PC-3 (cell line): Measurements from ENCODE around the gene GYG1. TPM values are rescaled to one million over a fixed set of nuclear protein-coding genes. Genes with fewer than 3 reads are reported as not detected.
A peak's percentile ranks its signal among the peaks of the same experiment; 100 is the strongest.

Source experiments
- ATAC-seq: fragments of 200-7000 bp; cut with Tn5 transposase; 2 replicates; pipeline ENCODE4 v1.9.1; 2020; ENCODE audit warnings: mild to moderate bottlenecking, moderate library complexity
- BruUV-seq: library from RNA; stranded (reverse); fragments of 400-500 nt; replicated peaks from 2 replicates; lab custom pipeline; 2021; lab: Mats Ljungman, UMichigan
- CTCF ChIA-PET: fragments of 300-600 bp; sonication (Branson Sonifier 250); formaldehyde crosslinking; loops from one replicate; lab custom pipeline; 2022; ENCODE audit warnings: antibody characterized with exemption; lab: Charles Lee
- POLR2A ChIA-PET: fragments of 300-600 bp; sonication (Branson Sonifier 250); formaldehyde crosslinking; loops from one replicate; lab custom pipeline; 2022; ENCODE audit warnings: antibody characterized with exemption; ENCODE audit not compliant: unreplicated experiment; lab: Charles Lee
- DNase-seq: peaks from one replicate; pipeline ENCODE4 v3.0.0-alpha.2; 2015
- H2AFZ ChIP-seq: fragments of 300-600 bp; sonication (generic); 2 replicates; pipeline ENCODE4 v1.6.0; 2016; ENCODE audit warnings: antibody characterized with exemption, low read length
- H3F3A ChIP-seq: fragments of 300-600 bp; sonication (generic); one replicate; pipeline ENCODE4 v1.6.0; 2017; ENCODE audit warnings: antibody characterized with exemption, low read length, control low read depth, mild to moderate bottlenecking; ENCODE audit not compliant: unreplicated experiment
- H3K27ac ChIP-seq: fragments of 300-600 bp; sonication (generic); 2 replicates; pipeline ENCODE4 v1.5.1; 2016; ENCODE audit warnings: mild to moderate bottlenecking, low read length
- H3K27me3 ChIP-seq: fragments of 300-600 bp; sonication (generic); 2 replicates; pipeline ENCODE4 v1.6.1; 2016; ENCODE audit warnings: low read length, mixed read lengths
- H3K36me3 ChIP-seq: fragments of 300-600 bp; sonication (generic); 2 replicates; pipeline ENCODE4 v1.6.1; 2016; ENCODE audit warnings: low read depth, mixed run types, low read length, mixed read lengths
- H3K4me1 ChIP-seq: fragments of 300-600 bp; sonication (generic); 2 replicates; pipeline ENCODE4 v1.5.1; 2016; ENCODE audit warnings: low read length; ENCODE audit not compliant: insufficient read depth
- H3K4me2 ChIP-seq: fragments of 300-600 bp; sonication (generic); 2 replicates; pipeline ENCODE4 v1.6.0; 2016; ENCODE audit warnings: low read length
- H3K4me3 ChIP-seq: fragments of 300-600 bp; sonication (generic); 2 replicates; pipeline ENCODE4 v1.5.1; 2016; ENCODE audit warnings: mild to moderate bottlenecking, low read length, mixed read lengths
- H3K79me2 ChIP-seq: fragments of 300-600 bp; sonication (generic); 2 replicates; pipeline ENCODE4 v1.6.1; 2017; ENCODE audit warnings: low read length, mixed read lengths
- H3K9ac ChIP-seq: fragments of 300-600 bp; sonication (generic); 2 replicates; pipeline ENCODE4 v1.6.0; 2016; ENCODE audit warnings: mild to moderate bottlenecking, low read length
- H3K9me2 ChIP-seq: fragments of 300-600 bp; sonication (generic); replicated peaks from 2 replicates; pipeline ENCODE4 v1.6.1; 2016; ENCODE audit warnings: mixed run types, low read length, mixed read lengths
- H3K9me3 ChIP-seq: fragments of 300-600 bp; sonication (generic); 2 replicates; pipeline ENCODE4 v1.6.1; 2016; ENCODE audit warnings: low read length, mixed read lengths
- H4K20me1 ChIP-seq: fragments of 300-600 bp; sonication (generic); 2 replicates; pipeline ENCODE4 v1.6.1; 2016; ENCODE audit warnings: low read length, mixed read lengths
- CTCF ChIP-seq: fragments of 300-600 bp; sonication (generic); conservative IDR thresholded peaks from 2 replicates; pipeline ENCODE4 v1.5.1; 2017; ENCODE audit warnings: antibody characterized with exemption, low read depth, mild to moderate bottlenecking, low read length
- EZH2 ChIP-seq: fragments of 300-600 bp; sonication (generic); IDR thresholded peaks from one replicate; pipeline ENCODE4 v1.6.1; 2017; ENCODE audit warnings: antibody characterized with exemption, mild to moderate bottlenecking, low read length; ENCODE audit not compliant: unreplicated experiment
- EZH2phosphoT487 ChIP-seq: fragments of 300-600 bp; sonication (generic); IDR thresholded peaks from 2 replicates; pipeline ENCODE4 v1.6.1; 2018; ENCODE audit warnings: mild to moderate bottlenecking, antibody characterized with exemption, low read length, borderline replicate concordance
- intact Hi-C: fragments of 100-400 bp; cut with micrococcal nuclease; formaldehyde crosslinking; loops from 2 replicates; pipeline ENCODE4 v1.9.0; 2023
- total RNA-seq: library from RNA; depleted of rRNA; stranded (reverse); fragments of >200 nt; gene quantifications from 2 replicates; pipeline ENCODE4 v1.2.3, GENCODE V29; 2014

GYG1 gene
- total RNA-seq, 1 experiment from 2014 or later, result 12.0 TPM

GRCh38 chr3:148955544-148956346, 35.6 kb upstream of the GYG1 start:
- intact Hi-C loops, result loop anchor here (1.0 to 2.0 kb wide), 5 partner anchors 129 to 525 kb away; no protein-coding TSS in a partner anchor

GRCh38 chr3:148957586-148957985, 33.8 kb upstream of the GYG1 start:
- H3K4me2 ChIP-seq, result no peak overlapping the region
- H4K20me1 ChIP-seq, result no peaks in the 10 kb centered on the region
- no peaks in the 10 kb centered on the region for H3K9me3 ChIP-seq
- ChIA-PET CTCF (no interaction called here), POLR2A (no interaction called here)
- peaks cover 12% of the 10 kb centered on the region for H3K4me1 ChIP-seq
- no peaks in the 10 kb centered on the region for H3K79me2 ChIP-seq
- no peak overlapping the region for H3K4me3 ChIP-seq
- H3K9ac ChIP-seq, result no peak overlapping the region
- no peak for TF ChIP-seq EZH2phosphoT487
- TF ChIP-seq CTCF, result peak; percentile 58
- no peak overlapping the region for H3K27ac ChIP-seq
- BruUV-seq, result no TSS peak
- ATAC-seq (no peak), DNase-seq (peak; percentile 27)
- intact Hi-C loops, result no loop called here
- no peaks in the 10 kb centered on the region for H3F3A ChIP-seq
- 0 out of 2 replicates have a peak overlapping the region, but pooled peaks have one; percentile 11 for H2AFZ ChIP-seq
- H3K27me3 ChIP-seq, result no peaks in the 10 kb centered on the region
- H3K9me2 ChIP-seq, result no peaks in the 10 kb centered on the region
- H3K36me3 ChIP-seq, result no peaks in the 10 kb centered on the region

More at GRCh38 chr3:148955544-148956346, 35.6 kb upstream of the GYG1 start:
- peak overlapping the region; percentile 29; the same call in 1 of the 2 replicates for H3K4me3 ChIP-seq
- H3K79me2 ChIP-seq, result no peaks in the 10 kb centered on the region
- TF ChIP-seq EZH2, result no peak
- no peak for TF ChIP-seq EZH2phosphoT487
- TF ChIP-seq CTCF, result peak; percentile 87
- H3K4me2 ChIP-seq, result peak overlapping the region; percentile 65
- no peak overlapping the region for H3K9ac ChIP-seq
- H3K27ac ChIP-seq, result no peak overlapping the region
- H3K27me3 ChIP-seq, result no peaks in the 10 kb centered on the region
- H3F3A ChIP-seq, result no peaks in the 10 kb centered on the region
- BruUV-seq, result no TSS peak
- H3K36me3 ChIP-seq, result no peaks in the 10 kb centered on the region
- no peaks in the 10 kb centered on the region for H4K20me1 ChIP-seq
- ChIA-PET POLR2A (interaction anchor here (0.5 to 0.6 kb wide), 4 partner anchors 11 to 325 kb away, joined by 3 to 5 read pairs (median 4); partner anchors contain the start of gene HPS3), CTCF (interaction anchor here (0.6 to 1.6 kb wide), 31 partner anchors 8 to 620 kb away, joined by 3 to 33 read pairs (median 6); partner anchors contain the start of gene HPS3)
- H2AFZ ChIP-seq, result peak overlapping the region; percentile 77
- peak; percentile 53 for ATAC-seq
- H3K9me3 ChIP-seq, result no peaks in the 10 kb centered on the region
- H3K4me1 ChIP-seq, result peaks cover 17% of the 10 kb centered on the region
- no peaks in the 10 kb centered on the region for H3K9me2 ChIP-seq
- DNase-seq, result peak; percentile 68

GRCh38 chr3:148958696-148959095, 32.6 kb upstream of the GYG1 start:
- ChIA-PET POLR2A (no interaction called here), CTCF (no interaction called here)
- H3K27ac ChIP-seq, result no peak overlapping the region
- H3K9me2 ChIP-seq, result no peaks in the 10 kb centered on the region
- no peaks in the 10 kb centered on the region for H3K9me3 ChIP-seq
- no peaks in the 10 kb centered on the region for H3K36me3 ChIP-seq
- no peak for DNase-seq
- H3K27me3 ChIP-seq, result no peaks in the 10 kb centered on the region
- no peak overlapping the region for H3K4me3 ChIP-seq
- TF ChIP-seq EZH2 (no peak), EZH2phosphoT487 (no peak), CTCF (no peak)
- H3F3A ChIP-seq, result no peaks in the 10 kb centered on the region
- no peaks in the 10 kb centered on the region for H3K79me2 ChIP-seq
- H3K4me1 ChIP-seq, result peaks cover 12% of the 10 kb centered on the region
- no peak for ATAC-seq
- no peak overlapping the region for H3K4me2 ChIP-seq
- intact Hi-C loops, result no loop called here
- BruUV-seq, result no TSS peak
- no peak overlapping the region for H3K9ac ChIP-seq
- no peaks in the 10 kb centered on the region for H4K20me1 ChIP-seq
- no peak overlapping the region for H2AFZ ChIP-seq
